Measurements from ENCODE around the gene ZW10. TPM values are rescaled to one million over a fixed set of nuclear protein-coding genes. Genes with fewer than 3 reads are reported as not detected.

ZW10 gene
- total RNA-seq, 4 donors from 2014 or later = 8.8 to 10.9 (median 9.4) TPM

- Histone ChIP-seq H3K4me3 (no peak overlapping the region), H3K4me1 (peaks cover 0 to 13% (median 7%) of the 10 kb centered on the region in 4 donors), H3K9me3 (no peaks in the 10 kb centered on the region), H3K27me3 (no peaks in the 10 kb centered on the region), H3K36me3 (peaks cover 3 to 17% (median 14%) of the 10 kb centered on the region in 4 donors), H3K27ac (replicated peaks in 1 of 4) (no peak overlapping the region)
- no peak for TF ChIP-seq POLR2A (IDR thresholded peaks at IDR 0.05; ENCODE audit: low read depth)
- no peak for TF ChIP-seq POLR2AphosphoS5 (IDR thresholded peaks at IDR 0.05)
- TF ChIP-seq EP300 (IDR thresholded peaks at IDR 0.05) = no peak
- TF ChIP-seq CTCF (IDR thresholded peaks at IDR 0.05) = no peak
- 78% methylated on average over 3 of the region's 3 CpGs for WGBS
- intact Hi-C loops (cut with DNase I) = no loop called here
- DNase-seq (ENCODE audit: extremely low spot score) = no peak
Observed at GRCh38 chr11:113728814-113729213, 44.7 kb downstream of the ZW10 start.

- Histone ChIP-seq H3K27me3 (no peaks in the 10 kb centered on the region), H3K36me3 (peaks cover 0 to 4% (median 2%) of the 10 kb centered on the region in 4 donors), H3K9me3 (no peaks in the 10 kb centered on the region), H3K27ac (replicated peaks in 1 of 4) (no peak overlapping the region), H3K4me1 (peaks cover 0 to 8% (median 6%) of the 10 kb centered on the region in 4 donors), H3K4me3 (no peak overlapping the region)
- no peak for DNase-seq (ENCODE audit: extremely low spot score)
- no peak for TF ChIP-seq POLR2A (IDR thresholded peaks at IDR 0.05; ENCODE audit: low read depth)
- TF ChIP-seq POLR2AphosphoS5 (IDR thresholded peaks at IDR 0.05) = no peak
- TF ChIP-seq CTCF (IDR thresholded peaks at IDR 0.05) = no peak
- no peak for TF ChIP-seq EP300 (IDR thresholded peaks at IDR 0.05)
- 98% methylated on average over 3 of the region's 3 CpGs for WGBS
- intact Hi-C loops (cut with DNase I) = no loop called here
Observed at GRCh38 chr11:113725913-113726312, 47.6 kb downstream of the ZW10 start.

- intact Hi-C loops (cut with DNase I) = no loop called here
- Histone ChIP-seq H3K4me1 (peaks cover 0 to 8% (median 5%) of the 10 kb centered on the region in 4 donors), H3K27me3 (no peaks in the 10 kb centered on the region), H3K4me3 (no peak overlapping the region), H3K9me3 (no peaks in the 10 kb centered on the region), H3K36me3 (peaks cover 0 to 4% (median 2%) of the 10 kb centered on the region in 4 donors), H3K27ac (replicated peaks in 1 of 4) (no peak overlapping the region)
- TF ChIP-seq POLR2A (IDR thresholded peaks at IDR 0.05; ENCODE audit: low read depth) (no peak), CTCF (IDR thresholded peaks at IDR 0.05) (no peak), EP300 (IDR thresholded peaks at IDR 0.05) (no peak), POLR2AphosphoS5 (IDR thresholded peaks at IDR 0.05) (no peak)
- DNase-seq (ENCODE audit: extremely low spot score) = no peak
- WGBS = 94% methylated on average over 5 of the region's 5 CpGs
Observed at GRCh38 chr11:113725407-113725806, 48.1 kb downstream of the ZW10 start.

- peaks cover 0 to 8% (median 4%) of the 10 kb centered on the region in 4 donors for H3K36me3 ChIP-seq
- DNase-seq (ENCODE audit: extremely low spot score) = no peak
- WGBS = 98% methylated on average over 3 of the region's 3 CpGs
- H3K27me3 ChIP-seq = no peaks in the 10 kb centered on the region
- no peak for TF ChIP-seq POLR2AphosphoS5 (IDR thresholded peaks at IDR 0.05)
- no peak for TF ChIP-seq POLR2A (IDR thresholded peaks at IDR 0.05; ENCODE audit: low read depth)
- no peak for TF ChIP-seq EP300 (IDR thresholded peaks at IDR 0.05)
- TF ChIP-seq CTCF (IDR thresholded peaks at IDR 0.05) = no peak
- peaks cover 0 to 8% (median 5%) of the 10 kb centered on the region in 4 donors for H3K4me1 ChIP-seq
- H3K27ac ChIP-seq (replicated peaks in 1 of 4) = no peak overlapping the region
- intact Hi-C loops (cut with DNase I) = no loop called here
- no peaks in the 10 kb centered on the region for H3K9me3 ChIP-seq
- no peak overlapping the region for H3K4me3 ChIP-seq
Observed at GRCh38 chr11:113724778-113725177, 48.7 kb downstream of the ZW10 start.

- H3K27ac ChIP-seq (replicated peaks in 1 of 4) = no peak overlapping the region
- DNase-seq (ENCODE audit: extremely low spot score) = no peak
- no peak for TF ChIP-seq POLR2A (IDR thresholded peaks at IDR 0.05; ENCODE audit: low read depth)
- TF ChIP-seq POLR2AphosphoS5 (IDR thresholded peaks at IDR 0.05) = no peak
- no peak for TF ChIP-seq CTCF (IDR thresholded peaks at IDR 0.05)
- no peak for TF ChIP-seq EP300 (IDR thresholded peaks at IDR 0.05)
- no peak overlapping the region for H3K4me3 ChIP-seq
- H3K36me3 ChIP-seq = peaks cover 0 to 13% (median 4%) of the 10 kb centered on the region in 4 donors
- H3K27me3 ChIP-seq = no peaks in the 10 kb centered on the region
- no peaks in the 10 kb centered on the region for H3K9me3 ChIP-seq
- peaks cover 0 to 8% (median 5%) of the 10 kb centered on the region in 4 donors for H3K4me1 ChIP-seq
- intact Hi-C loops (cut with DNase I) = no loop called here
- 88% methylated on average over 4 of the region's 4 CpGs for WGBS
Observed at GRCh38 chr11:113723787-113724186, 49.7 kb downstream of the ZW10 start.

Data from esophagus muscularis mucosa (tissue), 4 donors.